Liver (tissue), 9 donors: Measurements from ENCODE around the gene CX3CL1. TPM values are rescaled to one million over a fixed set of nuclear protein-coding genes. Genes with fewer than 3 reads are reported as not detected.

Experiments
- DNase-seq: peaks from one replicate; pipeline ENCODE4 v3.0.0-alpha.2; 2017; ENCODE audit warnings: low spot score
- H3K27ac ChIP-seq, 2 donors: one replicate each; pipeline ENCODE4 v1.7.0; 2013; ENCODE audit warnings: inconsistent platforms in 2 of 2, low read length in 2 of 2, control low read depth in 1 of 2, low read depth in 1 of 2, mild to moderate bottlenecking in 1 of 2
- H3K27me3 ChIP-seq, 4 donors: one replicate each; pipeline versions ENCODE4 v1.6.1 to v1.7.0; 2013; ENCODE audit warnings: low read length in 3 of 4, inconsistent platforms in 1 of 4, mild to moderate bottlenecking in 1 of 4, moderate library complexity in 1 of 4; ENCODE audit not compliant: control insufficient read depth in 4 of 4, insufficient read depth in 4 of 4
- H3K36me3 ChIP-seq, 4 donors: one replicate each; pipeline versions ENCODE4 v1.6.1 to v1.7.0; 2013; ENCODE audit warnings: low read length in 3 of 4, mild to moderate bottlenecking in 3 of 4, low read depth in 1 of 4, moderate library complexity in 1 of 4; ENCODE audit not compliant: control insufficient read depth in 4 of 4, insufficient read depth in 3 of 4
- H3K4me1 ChIP-seq, 4 donors: one replicate each; pipeline versions ENCODE4 v1.6.1 to v1.7.0; 2013; ENCODE audit warnings: low read length in 3 of 4, mild to moderate bottlenecking in 3 of 4, moderate library complexity in 1 of 4; ENCODE audit not compliant: control insufficient read depth in 4 of 4, insufficient read depth in 4 of 4
- H3K4me3 ChIP-seq, 3 donors: one replicate each; pipeline versions ENCODE4 v1.6.1 to v1.7.0; 2013; ENCODE audit warnings: low read length in 3 of 3, control low read depth in 1 of 3, low read depth in 1 of 3, mild to moderate bottlenecking in 1 of 3
- H3K9ac ChIP-seq, 2 donors: one replicate each; pipeline ENCODE4 v1.7.0; 2013; ENCODE audit warnings: low read length in 2 of 2, mild to moderate bottlenecking in 2 of 2, moderate library complexity in 2 of 2, control low read depth in 1 of 2, low read depth in 1 of 2
- H3K9me3 ChIP-seq, 4 donors: one replicate each; pipeline versions ENCODE4 v1.6.1 to v1.7.0; 2013; ENCODE audit warnings: low read length in 3 of 4; ENCODE audit not compliant: control insufficient read depth in 4 of 4
- CTCF ChIP-seq: fragments of 150-350 bp; IDR thresholded peaks from 2 replicates; pipeline ENCODE4 v1.5.1; 2017; ENCODE audit warnings: improper control_type of control experiment, low read depth, low read length; ENCODE audit not compliant: missing input control
- EGR1 ChIP-seq, 2 donors: IDR thresholded peaks; 2 replicates each; pipeline ENCODE4 v1.6.1; 2016 to 2018; ENCODE audit warnings: antibody characterized with exemption in 2 of 2, low read depth in 2 of 2
- FOXA2 ChIP-seq: IDR thresholded peaks from 2 replicates; pipeline ENCODE4 v1.6.1; 2016; ENCODE audit warnings: antibody characterized with exemption
- GABPA ChIP-seq, 2 donors: IDR thresholded peaks in 1 of 2; conservative IDR thresholded peaks in 1 of 2; 2 replicates each; pipeline ENCODE4 v1.6.1; 2016; ENCODE audit warnings: antibody characterized with exemption in 2 of 2, mild to moderate bottlenecking in 1 of 2, moderate library complexity in 1 of 2
- HNF4A ChIP-seq, 2 donors: conservative IDR thresholded peaks; 2 replicates each; pipeline ENCODE4 v1.6.1; 2016; ENCODE audit warnings: antibody characterized with exemption in 2 of 2, mild to moderate bottlenecking in 2 of 2
- HNF4G ChIP-seq: IDR thresholded peaks from 2 replicates; pipeline ENCODE4 v1.6.1; 2016; ENCODE audit warnings: antibody characterized with exemption
- JUND ChIP-seq, 2 donors: IDR thresholded peaks; 2 replicates each; pipeline ENCODE4 v1.6.1; 2016; ENCODE audit warnings: antibody characterized with exemption in 2 of 2
- MAX ChIP-seq: IDR thresholded peaks from 2 replicates; pipeline ENCODE4 v1.6.1; 2016; ENCODE audit warnings: antibody characterized with exemption
- NR2F2 ChIP-seq: IDR thresholded peaks from 2 replicates; pipeline ENCODE4 v1.6.1; 2016; ENCODE audit warnings: antibody characterized with exemption
- REST ChIP-seq: IDR thresholded peaks from 2 replicates; pipeline ENCODE4 v1.6.1; 2016; ENCODE audit warnings: antibody characterized with exemption, mild to moderate bottlenecking
- RXRA ChIP-seq, 2 donors: IDR thresholded peaks; 2 replicates each; pipeline ENCODE4 v1.6.1; 2017 to 2018; ENCODE audit warnings: antibody characterized with exemption in 2 of 2, mild to moderate bottlenecking in 1 of 2
- SP1 ChIP-seq: IDR thresholded peaks from 2 replicates; pipeline ENCODE4 v1.6.1; 2018; ENCODE audit warnings: antibody characterized with exemption, mild to moderate bottlenecking
- TAF1 ChIP-seq: conservative IDR thresholded peaks from 2 replicates; pipeline ENCODE4 v1.6.1; 2016; ENCODE audit warnings: antibody characterized with exemption, mild to moderate bottlenecking
- YY1 ChIP-seq: IDR thresholded peaks from 2 replicates; pipeline ENCODE4 v1.6.1; 2016; ENCODE audit warnings: antibody characterized with exemption, mild to moderate bottlenecking
- WGBS: extraction: QIAGEN DNeasy Blood & Tissue Kit; methylation state at CpG from one replicate; pipeline ENCODE4 v1.1.7; 2013; 5-methylcytosine and 5-hydroxymethylcytosine counted together
- polyA plus RNA-seq, 2 donors: library from polyadenylated mRNA; stranded (reverse) in 1 of 2; unstranded in 1 of 2; fragments of 200-250 nt in 1 of 2; fragments of >200 nt in 1 of 2; fragmentation: Nextera tagmentation in 1 of 2; extraction: Ambion mirVana in 1 of 2; gene quantifications; one replicate each; pipeline versions ENCODE4 v1.2.1 to v1.2.3, GENCODE V29; 2013 to 2015
- total RNA-seq, 2 donors: library from RNA; depleted of rRNA; stranded (reverse); fragments of >200 nt; gene quantifications; one replicate each; pipeline ENCODE4 v1.2.3, GENCODE V29; 2014
- donor health status: healthy.
- donor health status: healthy.
- donor health status: healthy.
- donor health status: healthy.
- donor health status: healthy.

CX3CL1 gene
- total and polyA plus RNA-seq, 4 donors = 2.5 to 5.9 (median 5.1) TPM

- no peaks in the 10 kb centered on the region for H3K9me3 ChIP-seq
- no peaks in the 10 kb centered on the region for H3K27me3 ChIP-seq
- peaks cover 0 to 8% (median 6%) of the 10 kb centered on the region in 4 donors for H3K4me1 ChIP-seq
- WGBS = 82% methylated on average over 2 of the region's 2 CpGs
- TF ChIP-seq JUND (IDR thresholded peaks at IDR 0.05) = no peak
- no peak for TF ChIP-seq RXRA (IDR thresholded peaks at IDR 0.05)
- no peak for TF ChIP-seq SP1
- no peak for TF ChIP-seq YY1
- TF ChIP-seq HNF4A (conservative IDR thresholded peaks at IDR 0.05) = no peak
- TF ChIP-seq EGR1 (IDR thresholded peaks at IDR 0.05; ENCODE audit: low read depth in 2 of 2) = no peak
- no peak for TF ChIP-seq MAX
- TF ChIP-seq FOXA2 = no peak
- no peak for DNase-seq
- no peak overlapping the region for H3K9ac ChIP-seq
- peaks cover 0 to 7% (median 2%) of the 10 kb centered on the region in 4 donors for H3K36me3 ChIP-seq
- no peak overlapping the region for H3K4me3 ChIP-seq
- no peak overlapping the region for H3K27ac ChIP-seq
Measured at GRCh38 chr16:57423152-57423551, 50.9 kb downstream of the CX3CL1 start.

- no peak overlapping the region for H3K4me3 ChIP-seq
- no peaks in the 10 kb centered on the region for H3K9me3 ChIP-seq
- H3K27me3 ChIP-seq = no peaks in the 10 kb centered on the region
- H3K27ac ChIP-seq = no peak overlapping the region
- no peak overlapping the region for H3K9ac ChIP-seq
- DNase-seq = no peak
- 88% methylated on average over 3 of the region's 3 CpGs for WGBS
- H3K36me3 ChIP-seq = peaks cover 3 to 17% (median 11%) of the 10 kb centered on the region in 4 donors
- no peaks in the 10 kb centered on the region for H3K4me1 ChIP-seq
- no peak for TF ChIP-seq SP1
- TF ChIP-seq TAF1 = no peak
- TF ChIP-seq GABPA (IDR thresholded peaks at IDR 0.05 in 1 of 2, conservative IDR thresholded peaks at IDR 0.05 in 1 of 2) = no peak
- TF ChIP-seq MAX = no peak
- no peak for TF ChIP-seq EGR1 (IDR thresholded peaks at IDR 0.05; ENCODE audit: low read depth in 2 of 2)
- TF ChIP-seq NR2F2 = no peak
- TF ChIP-seq HNF4G = no peak
- no peak for TF ChIP-seq CTCF
- no peak for TF ChIP-seq REST
Measured at GRCh38 chr16:57424583-57424982, 52.3 kb downstream of the CX3CL1 start.
